Measurements from ENCODE around the gene KRTAP5-11. TPM values are rescaled to one million over a fixed set of nuclear protein-coding genes. Genes with fewer than 3 reads are reported as not detected.
A peak's percentile ranks its signal among the peaks of the same experiment; 100 is the strongest.

Gene KRTAP5-11
- total and polyA plus RNA-seq, 2 of the 8 experiments (the other 6 are each of a cell fraction or from before 2014, with no cell fraction given): not detected

DNA sequence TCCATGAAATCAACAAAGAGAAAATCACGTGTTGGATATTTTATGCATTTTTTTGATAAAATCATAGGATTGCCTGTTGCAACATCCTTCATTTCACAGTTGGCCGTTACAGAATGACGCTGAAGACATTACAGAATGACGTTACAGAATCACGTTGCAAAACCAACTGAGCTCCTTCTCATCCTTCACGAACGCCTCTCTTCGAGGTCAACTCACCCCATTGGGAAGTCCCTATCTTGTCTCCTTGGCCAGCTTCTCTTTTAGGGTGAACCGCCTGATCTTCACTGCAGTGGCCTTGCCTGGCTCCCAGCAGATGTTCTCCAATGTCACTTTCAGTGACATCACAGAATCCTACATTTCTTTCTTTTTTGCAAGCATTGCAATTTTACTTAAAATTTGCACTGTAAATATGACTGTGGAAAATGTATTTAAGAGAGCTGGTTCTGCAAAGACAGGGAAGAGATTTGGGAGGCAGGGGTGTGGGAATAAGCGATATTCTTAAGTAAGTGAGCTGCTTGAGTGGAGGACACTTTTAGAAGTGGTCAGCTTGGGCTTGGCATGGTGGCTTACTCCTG is 50.6 kb downstream of the KRTAP5-11 start:
- no peaks in the 10 kb centered on the region for H3K27me3 ChIP-seq (replicated peaks in 1 of 4; ENCODE audit: control insufficient read depth in 3 of 4, extremely low read depth in 1 of 4, insufficient read depth in 3 of 4, low read length in 3 of 4)
- DNase-seq (ENCODE audit: low read depth in 1 of 2, low spot score in 2 of 2) (peak in 1 of 2 experiments; percentile 28), FAIRE-seq (no peak)
- no peak overlapping the region for H4K91ac ChIP-seq (replicated peaks; ENCODE audit: insufficient read length, low read length)
- no peaks in the 10 kb centered on the region for H4K20me1 ChIP-seq (replicated peaks in 1 of 2; ENCODE audit: control insufficient read depth in 1 of 2, insufficient read depth in 2 of 2, low read length in 2 of 2)
- ChIA-PET POLR2A (ENCODE audit: partially characterized antibody) (no interaction called here), CTCF (ENCODE audit: partially characterized antibody) (no interaction called here)
- no peak overlapping the region for H3K27ac ChIP-seq (ENCODE audit: low read depth, low read length)
- no peak overlapping the region for H2BK120ac ChIP-seq (replicated peaks; ENCODE audit: low read depth, low read length)
- no peak overlapping the region for H3K9ac ChIP-seq (replicated peaks in 1 of 4; ENCODE audit: extremely low read depth in 1 of 4, low read depth in 3 of 4, low read length in 3 of 4)
- H3K14ac ChIP-seq (ENCODE audit: insufficient read length): no peak overlapping the region
- no peak overlapping the region for H4K5ac ChIP-seq (ENCODE audit: insufficient read length, low read depth, low read length)
- H2BK15ac ChIP-seq (ENCODE audit: low read length): no peak overlapping the region
- no peak overlapping the region for H2AFZ ChIP-seq (ENCODE audit: low read length)
- no peak overlapping the region for H3K4ac ChIP-seq (replicated peaks; ENCODE audit: insufficient read length, low read depth, low read length)
- H3K56ac ChIP-seq (replicated peaks; ENCODE audit: insufficient read length, low read depth, low read length): no peak overlapping the region
- no peaks in the 10 kb centered on the region for H3K79me2 ChIP-seq (ENCODE audit: control insufficient read depth in 1 of 2, insufficient read depth in 2 of 2, low read length in 2 of 2)
- H3K9me3 ChIP-seq (ENCODE audit: insufficient read depth in 2 of 2, low read depth in 1 of 2, low read length in 1 of 2): no peaks in the 10 kb centered on the region
- H3K18ac ChIP-seq (ENCODE audit: extremely low read depth, low read length): no peak overlapping the region
- no peaks in the 10 kb centered on the region for H3K36me3 ChIP-seq (ENCODE audit: control insufficient read depth in 2 of 4, insufficient read depth in 4 of 4, low read length in 3 of 4)
- no peak overlapping the region for H2BK20ac ChIP-seq (ENCODE audit: low read length)
- no peak overlapping the region for H2AK5ac ChIP-seq (ENCODE audit: low read depth, low read length)
- 85% methylated on average over 10 of the region's 10 CpGs; no CpG with 5 or more reads in 1 of the 2 experiments for WGBS, 2 experiments (ENCODE audit: extremely low coverage in 1 of 2, insufficient coverage in 1 of 2, insufficient read length in 1 of 2, insufficient replicate concordance in 2 of 2, low coverage in 1 of 2, low lambda C conversion rate in 2 of 2, missing lambda C conversion rate in 1 of 2)
- H2BK5ac ChIP-seq (ENCODE audit: low read depth, low read length): no peak overlapping the region
- H4K8ac ChIP-seq (ENCODE audit: extremely low read depth, insufficient read depth, low read length): no peak overlapping the region
- no peak overlapping the region for H3K4me3 ChIP-seq (ENCODE audit: extremely low read depth in 1 of 4, insufficient read depth in 2 of 4, low read depth in 3 of 4, low read length in 4 of 4)
- no peaks in the 10 kb centered on the region for H3K4me1 ChIP-seq (replicated peaks in 1 of 4; ENCODE audit: control insufficient read depth in 3 of 4, insufficient read depth in 4 of 4, low read length in 3 of 4)
- no peak overlapping the region for H2BK12ac ChIP-seq (ENCODE audit: low read depth, low read length)
- no peaks in the 10 kb centered on the region; the same call in 1 of the 2 replicates for H3K23me2 ChIP-seq (ENCODE audit: low read depth, low read length)
- no peak overlapping the region for H3K4me2 ChIP-seq (ENCODE audit: insufficient read depth in 1 of 2, low read depth in 2 of 2, low read length in 2 of 2)
- no peaks in the 10 kb centered on the region for H3K79me1 ChIP-seq (ENCODE audit: low read depth, low read length)
- H3K23ac ChIP-seq (ENCODE audit: insufficient read length): no peak overlapping the region
- TF ChIP-seq TAF1 (IDR thresholded peaks at IDR 0.05; ENCODE audit: low read depth, low read length) (no peak), KDM1A (IDR thresholded peaks at IDR 0.05; ENCODE audit: borderline replicate concordance, low read length) (no peak), JUN (IDR thresholded peaks at IDR 0.05; ENCODE audit: low read depth, low read length) (no peak)

Data from H1 (cell line).